ENCODE data around the gene SOX9. TPM values are rescaled to one million over a fixed set of nuclear protein-coding genes. Genes with fewer than 3 reads are reported as not detected.

Gene SOX9
- total RNA-seq, 1 donor from 2014 or later: 1.6 TPM

DNA sequence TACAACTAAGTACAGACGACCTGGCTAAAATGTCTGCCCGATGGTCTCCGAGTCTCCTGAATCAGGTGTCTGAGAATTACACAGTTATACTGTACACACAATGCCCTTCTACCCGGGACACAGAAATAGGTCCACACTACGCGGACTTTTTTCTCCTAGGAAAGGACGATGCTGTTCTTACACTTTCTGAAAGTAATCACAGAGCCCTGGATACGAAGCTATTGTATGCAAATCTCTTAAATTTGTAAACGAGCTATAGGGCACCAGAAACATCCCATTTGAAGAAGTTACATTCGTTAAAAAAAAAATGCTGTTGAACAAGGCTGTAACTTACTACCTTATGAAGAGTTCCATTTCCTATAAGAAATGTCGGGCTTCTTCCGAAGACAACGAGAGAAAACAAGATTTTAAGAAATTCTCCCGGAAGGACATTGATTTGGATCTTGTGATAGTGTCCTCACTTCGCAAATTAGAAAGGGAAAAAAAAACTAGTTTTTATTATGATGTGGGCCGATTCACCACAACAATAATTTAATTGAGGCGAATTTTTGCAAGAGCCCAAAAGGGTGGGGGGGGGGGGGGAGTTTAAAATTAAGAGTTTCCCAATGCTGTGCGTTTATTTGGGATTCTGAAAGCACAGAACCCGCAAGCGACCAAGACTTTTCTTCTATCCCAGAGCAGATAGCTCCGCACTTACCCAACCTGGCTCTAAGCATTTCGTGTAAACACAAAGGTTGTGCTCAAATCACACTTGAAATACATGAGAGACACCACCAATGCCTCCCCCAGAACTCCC, 1.5 kb upstream of the SOX9 start:
- TF ChIP-seq, protein P1, sequence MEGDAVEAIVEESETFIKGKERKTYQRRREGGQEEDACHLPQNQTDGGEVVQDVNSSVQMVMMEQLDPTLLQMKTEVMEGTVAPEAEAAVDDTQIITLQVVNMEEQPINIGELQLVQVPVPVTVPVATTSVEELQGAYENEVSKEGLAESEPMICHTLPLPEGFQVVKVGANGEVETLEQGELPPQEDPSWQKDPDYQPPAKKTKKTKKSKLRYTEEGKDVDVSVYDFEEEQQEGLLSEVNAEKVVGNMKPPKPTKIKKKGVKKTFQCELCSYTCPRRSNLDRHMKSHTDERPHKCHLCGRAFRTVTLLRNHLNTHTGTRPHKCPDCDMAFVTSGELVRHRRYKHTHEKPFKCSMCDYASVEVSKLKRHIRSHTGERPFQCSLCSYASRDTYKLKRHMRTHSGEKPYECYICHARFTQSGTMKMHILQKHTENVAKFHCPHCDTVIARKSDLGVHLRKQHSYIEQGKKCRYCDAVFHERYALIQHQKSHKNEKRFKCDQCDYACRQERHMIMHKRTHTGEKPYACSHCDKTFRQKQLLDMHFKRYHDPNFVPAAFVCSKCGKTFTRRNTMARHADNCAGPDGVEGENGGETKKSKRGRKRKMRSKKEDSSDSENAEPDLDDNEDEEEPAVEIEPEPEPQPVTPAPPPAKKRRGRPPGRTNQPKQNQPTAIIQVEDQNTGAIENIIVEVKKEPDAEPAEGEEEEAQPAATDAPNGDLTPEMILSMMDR (IDR thresholded peaks at IDR 0.05; ENCODE audit: partially characterized antibody, unreplicated experiment): no peak
- Mint-ChIP-seq H3K9me3 (ENCODE audit: unreplicated experiment) (peaks cover 7% of the 10 kb centered on the region), H3K4me3 (ENCODE audit: unreplicated experiment) (peak overlapping the region; percentile 81), H3K36me3 (ENCODE audit: unreplicated experiment) (peaks cover 4% of the 10 kb centered on the region), H3K27me3 (ENCODE audit: unreplicated experiment) (peaks cover 31% of the 10 kb centered on the region), H3K4me1 (ENCODE audit: low read depth, unreplicated experiment) (peaks cover 14% of the 10 kb centered on the region), H3K27ac (ENCODE audit: unreplicated experiment) (no peak overlapping the region)
- DNase-seq: no peak

- Mint-ChIP-seq H3K4me1 (ENCODE audit: low read depth, unreplicated experiment) (peaks cover 16% of the 10 kb centered on the region), H3K36me3 (ENCODE audit: unreplicated experiment) (peaks cover 4% of the 10 kb centered on the region), H3K27me3 (ENCODE audit: unreplicated experiment) (peaks cover 31% of the 10 kb centered on the region), H3K4me3 (ENCODE audit: unreplicated experiment) (peak overlapping the region; percentile 81), H3K27ac (ENCODE audit: unreplicated experiment) (no peak overlapping the region), H3K9me3 (ENCODE audit: unreplicated experiment) (peaks cover 10% of the 10 kb centered on the region)
- DNase-seq: peak; percentile 45
- TF ChIP-seq, protein P1 (IDR thresholded peaks at IDR 0.05; ENCODE audit: partially characterized antibody, unreplicated experiment): no peak
Observed at GRCh38 chr17:72119873-72120641, 763 bp upstream of the SOX9 start.

DNA sequence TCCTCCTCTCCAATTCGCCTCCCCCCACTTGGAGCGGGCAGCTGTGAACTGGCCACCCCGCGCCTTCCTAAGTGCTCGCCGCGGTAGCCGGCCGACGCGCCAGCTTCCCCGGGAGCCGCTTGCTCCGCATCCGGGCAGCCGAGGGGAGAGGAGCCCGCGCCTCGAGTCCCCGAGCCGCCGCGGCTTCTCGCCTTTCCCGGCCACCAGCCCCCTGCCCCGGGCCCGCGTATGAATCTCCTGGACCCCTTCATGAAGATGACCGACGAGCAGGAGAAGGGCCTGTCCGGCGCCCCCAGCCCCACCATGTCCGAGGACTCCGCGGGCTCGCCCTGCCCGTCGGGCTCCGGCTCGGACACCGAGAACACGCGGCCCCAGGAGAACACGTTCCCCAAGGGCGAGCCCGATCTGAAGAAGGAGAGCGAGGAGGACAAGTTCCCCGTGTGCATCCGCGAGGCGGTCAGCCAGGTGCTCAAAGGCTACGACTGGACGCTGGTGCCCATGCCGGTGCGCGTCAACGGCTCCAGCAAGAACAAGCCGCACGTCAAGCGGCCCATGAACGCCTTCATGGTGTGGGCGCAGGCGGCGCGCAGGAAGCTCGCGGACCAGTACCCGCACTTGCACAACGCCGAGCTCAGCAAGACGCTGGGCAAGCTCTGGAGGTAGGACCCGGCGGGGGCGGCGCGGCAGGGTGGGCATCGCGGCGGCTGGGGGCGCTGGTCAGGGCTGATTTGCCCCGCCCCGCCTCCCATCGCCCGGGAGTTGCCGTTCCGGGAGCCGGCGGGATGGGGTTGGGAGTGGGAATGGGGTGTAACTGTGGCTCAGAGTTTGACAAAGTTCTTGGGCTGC, 567 bp downstream of the SOX9 start:
- Mint-ChIP-seq H3K4me3 (ENCODE audit: unreplicated experiment) (peak overlapping the region; percentile 85), H3K27me3 (ENCODE audit: unreplicated experiment) (peaks cover 28% of the 10 kb centered on the region), H3K9me3 (ENCODE audit: unreplicated experiment) (peaks cover 10% of the 10 kb centered on the region), H3K27ac (ENCODE audit: unreplicated experiment) (no peak overlapping the region), H3K36me3 (ENCODE audit: unreplicated experiment) (peaks cover 4% of the 10 kb centered on the region), H3K4me1 (ENCODE audit: low read depth, unreplicated experiment) (peaks cover 18% of the 10 kb centered on the region)
- TF ChIP-seq, protein P1 (IDR thresholded peaks at IDR 0.05; ENCODE audit: partially characterized antibody, unreplicated experiment): no peak
- DNase-seq: peak; percentile 67

DNA sequence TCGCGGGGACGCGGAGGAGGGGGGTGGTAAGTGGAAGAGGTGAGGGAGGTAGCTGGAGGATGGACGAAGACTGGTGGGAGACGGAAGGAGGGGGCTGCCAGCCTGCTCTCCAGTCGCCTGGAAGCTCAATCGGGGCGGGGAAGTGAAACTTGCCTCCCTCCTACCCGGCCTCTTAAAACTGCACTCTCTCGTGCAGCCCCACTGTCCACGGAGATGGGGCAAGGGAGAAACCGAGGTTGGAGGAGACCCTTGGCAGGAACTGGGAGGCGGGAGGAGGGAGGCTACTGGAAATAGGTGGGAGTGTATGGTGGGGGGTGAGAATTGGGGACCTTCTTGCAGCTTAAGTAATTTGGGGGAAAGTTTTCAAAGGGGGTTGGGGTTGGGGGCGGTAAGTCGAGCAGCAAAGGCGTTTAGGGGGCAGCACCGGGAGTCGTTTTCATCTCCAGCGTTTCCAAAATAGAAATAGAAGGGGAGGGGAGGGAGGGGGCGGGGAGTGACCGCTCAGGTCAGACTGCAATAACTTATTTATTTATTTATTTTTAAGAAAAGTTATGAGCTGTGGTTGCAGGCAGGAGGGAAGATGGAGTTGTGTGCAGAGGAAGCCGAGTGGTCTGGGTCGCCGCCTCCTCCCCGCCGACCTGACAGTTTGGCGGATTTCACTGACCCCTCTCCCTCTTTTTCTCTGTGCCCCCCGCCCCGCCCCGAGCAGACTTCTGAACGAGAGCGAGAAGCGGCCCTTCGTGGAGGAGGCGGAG, 1.4 kb downstream of the SOX9 start:
- Mint-ChIP-seq H3K36me3 (ENCODE audit: unreplicated experiment) (peaks cover 4% of the 10 kb centered on the region), H3K27me3 (ENCODE audit: unreplicated experiment) (peaks cover 24% of the 10 kb centered on the region), H3K9me3 (ENCODE audit: unreplicated experiment) (peaks cover 10% of the 10 kb centered on the region), H3K4me1 (ENCODE audit: low read depth, unreplicated experiment) (peaks cover 25% of the 10 kb centered on the region), H3K27ac (ENCODE audit: unreplicated experiment) (no peak overlapping the region), H3K4me3 (ENCODE audit: unreplicated experiment) (peak overlapping the region; percentile 85)
- TF ChIP-seq, protein P1 (IDR thresholded peaks at IDR 0.05; ENCODE audit: partially characterized antibody, unreplicated experiment): no peak
- no peak for DNase-seq

Data from glutamatergic neuron (in vitro differentiated cells).